BLaER1 (cell line): Measurements from ENCODE around the gene WT1.
"Not testable (repeated sequence)": the region's sequence is repeated elsewhere in the genome, so short reads cannot be mapped to it uniquely, and the experiment has no call there.

ENCODE experiments used
- H3K27ac ChIP-seq: shearing (Covaris generic); formaldehyde crosslinking; 2 replicates; pipeline ENCODE4 v1.8.1; 2022
- H3K27me3 ChIP-seq: shearing (Covaris generic); formaldehyde crosslinking; 2 replicates; pipeline ENCODE4 v1.8.1; 2022
- H3K36me3 ChIP-seq: shearing (Covaris generic); formaldehyde crosslinking; 2 replicates; pipeline ENCODE4 v1.8.1; 2022
- H3K4me1 ChIP-seq: shearing (Covaris generic); formaldehyde crosslinking; 2 replicates; pipeline ENCODE4 v1.8.1; 2022
- H3K4me2 ChIP-seq: shearing (Covaris generic); formaldehyde crosslinking; 2 replicates; pipeline ENCODE4 v1.8.1; 2022
- H3K4me3 ChIP-seq: shearing (Covaris generic); formaldehyde crosslinking; 2 replicates; pipeline ENCODE4 v1.8.1; 2022
- H3K9ac ChIP-seq: shearing (Covaris generic); formaldehyde crosslinking; 2 replicates; pipeline ENCODE4 v1.8.1; 2022
- H3K9me3 ChIP-seq: shearing (Covaris generic); formaldehyde crosslinking; 2 replicates; pipeline ENCODE4 v1.8.1; 2022
- H4K20me1 ChIP-seq: shearing (Covaris generic); formaldehyde crosslinking; 2 replicates; pipeline ENCODE4 v1.8.1; 2022
- Cebpa-rat ChIP-seq: shearing (Covaris generic); IDR thresholded peaks from 2 replicates; pipeline ENCODE4 v1.8.1; 2022

The WT1 gene

DNA sequence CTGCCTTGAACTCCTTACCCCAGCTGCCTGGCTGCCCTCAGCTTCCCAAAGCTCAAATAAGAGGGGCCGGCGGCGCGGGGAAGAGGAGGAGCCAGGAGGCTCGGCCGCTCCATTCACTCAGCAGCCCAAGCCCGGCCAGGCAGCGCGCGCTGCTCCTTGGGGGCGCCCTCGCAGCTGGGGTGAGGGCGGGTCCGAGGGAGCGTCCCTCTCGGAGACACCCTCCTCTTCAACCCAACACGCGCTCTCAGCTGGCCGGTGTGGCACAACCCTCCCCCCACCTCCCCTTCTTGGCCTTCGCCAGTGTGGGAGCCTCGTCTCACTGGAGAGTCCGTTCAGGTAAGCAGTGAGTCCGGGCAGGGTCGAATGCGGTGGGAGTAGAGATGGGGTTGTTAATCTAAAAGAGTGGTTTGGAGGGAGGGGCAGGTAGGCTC is at the start of gene WT1:
TSS of gene WT1 (minus strand) at position 29 of the 431 bp plus-strand sequence.
- no peak for TF ChIP-seq Cebpa-rat
- H3K9me3 ChIP-seq, result peaks cover 53% of the 10 kb centered on the region
- peak within 1 kb of the TSS; percentile 53 for H3K4me3 ChIP-seq
- peaks cover 53% of the 10 kb centered on the region for H3K4me1 ChIP-seq
- peak within 1 kb of the TSS; percentile 65 for H3K4me2 ChIP-seq
- peaks cover 100% of the 10 kb centered on the region for H3K27me3 ChIP-seq
- H4K20me1 ChIP-seq, result peaks cover 74% of the 10 kb centered on the region
- H3K36me3 ChIP-seq, result peaks cover 6% of the 10 kb centered on the region; the same call in 1 of the 2 replicates
- H3K9ac ChIP-seq, result no peak within 1 kb of the TSS
- H3K27ac ChIP-seq, result no peak within 1 kb of the TSS

DNA sequence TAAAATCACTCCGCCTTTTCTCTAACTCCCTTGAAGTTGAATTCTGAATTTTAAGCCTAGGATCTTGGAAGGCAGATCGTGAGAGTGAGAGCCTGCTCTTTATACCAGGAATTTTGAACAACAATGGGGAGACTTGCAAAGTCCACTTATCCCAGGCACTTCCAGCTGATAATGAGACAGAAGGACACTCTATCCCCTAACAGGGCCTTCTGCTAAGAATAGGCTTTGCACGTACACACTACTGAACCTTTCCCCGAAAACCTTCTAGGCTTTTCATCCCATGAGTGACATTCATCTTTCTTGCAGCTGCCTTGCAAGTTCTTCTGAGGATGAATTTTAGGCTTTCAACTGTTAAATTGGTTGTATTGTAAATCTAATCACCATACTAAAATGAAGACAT is 44.0 kb upstream of the WT1 start:
- H3K4me1 ChIP-seq, result no peaks in the 10 kb centered on the region
- H3K9ac ChIP-seq, result no peak overlapping the region
- H3K27ac ChIP-seq, result no peak overlapping the region
- TF ChIP-seq Cebpa-rat, result no peak
- H4K20me1 ChIP-seq, result no peaks in the 10 kb centered on the region
- no peaks in the 10 kb centered on the region for H3K9me3 ChIP-seq
- H3K27me3 ChIP-seq, result no peaks in the 10 kb centered on the region
- no peaks in the 10 kb centered on the region for H3K36me3 ChIP-seq
- H3K4me3 ChIP-seq, result no peak overlapping the region
- H3K4me2 ChIP-seq, result no peak overlapping the region

DNA sequence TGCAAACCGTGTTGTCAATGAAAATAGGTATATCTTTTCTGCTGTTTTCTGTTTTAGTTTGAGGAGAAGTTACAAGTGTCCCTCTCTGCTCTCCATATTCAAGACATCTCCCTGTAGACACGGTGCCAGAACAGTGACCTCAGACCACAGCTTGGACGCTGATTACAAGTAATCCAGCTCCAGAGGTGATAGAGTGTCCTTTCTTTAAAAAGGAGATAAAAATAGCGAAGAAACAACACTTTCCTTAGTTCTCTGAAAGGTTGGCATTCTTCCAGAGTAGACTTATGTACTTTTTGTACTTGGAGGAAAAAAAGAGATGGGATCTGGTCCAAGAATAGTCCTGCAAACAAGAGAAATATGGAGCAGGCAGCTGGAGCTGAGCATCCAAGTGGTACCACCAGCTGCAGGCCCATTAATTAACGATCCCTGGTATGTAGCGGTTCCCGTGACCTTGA is 43.0 kb upstream of the WT1 start:
- no peak for TF ChIP-seq Cebpa-rat
- Histone ChIP-seq H3K36me3 (no peaks in the 10 kb centered on the region), H3K27ac (no peak overlapping the region), H3K27me3 (no peaks in the 10 kb centered on the region), H4K20me1 (no peaks in the 10 kb centered on the region), H3K9me3 (no peaks in the 10 kb centered on the region), H3K4me2 (no peak overlapping the region), H3K4me3 (no peak overlapping the region), H3K4me1 (no peaks in the 10 kb centered on the region), H3K9ac (no peak overlapping the region)

DNA sequence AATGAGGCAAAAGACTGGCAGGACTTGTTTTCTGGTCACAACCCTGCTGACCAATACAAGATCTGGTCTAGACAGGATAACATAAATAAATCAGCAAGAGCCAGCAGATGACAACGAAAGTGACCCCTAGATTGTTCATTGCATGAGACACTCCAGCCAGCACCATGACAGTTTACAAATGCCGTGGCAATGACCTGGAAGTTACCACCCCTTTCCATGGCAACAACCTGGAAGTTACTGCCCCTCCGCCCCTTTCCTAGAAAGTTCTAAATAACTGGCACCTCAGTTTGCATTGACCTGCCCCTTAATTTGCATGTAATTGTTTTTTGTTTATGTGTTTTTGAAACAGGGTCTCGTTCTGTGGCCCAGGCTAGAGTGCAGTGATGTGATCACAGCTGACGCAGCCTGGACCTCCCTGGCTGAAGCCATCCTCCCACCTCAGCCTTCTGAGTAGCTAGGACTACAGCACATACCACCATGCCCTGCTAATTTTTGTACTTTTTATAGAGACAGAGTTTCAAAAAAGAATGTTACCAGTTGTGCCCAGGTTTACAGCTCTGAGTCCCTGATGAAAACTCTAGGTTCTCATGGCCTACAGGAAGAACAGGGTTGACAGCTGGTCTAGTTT is 38.1 kb upstream of the WT1 start:
- no peaks in the 10 kb centered on the region for H3K9me3 ChIP-seq
- no peak overlapping the region for H3K4me2 ChIP-seq
- no peaks in the 10 kb centered on the region for H3K4me1 ChIP-seq
- no peak for TF ChIP-seq Cebpa-rat
- H3K9ac ChIP-seq, result no peak overlapping the region
- no peak overlapping the region for H3K27ac ChIP-seq
- H3K27me3 ChIP-seq, result no peaks in the 10 kb centered on the region
- H3K36me3 ChIP-seq, result no peaks in the 10 kb centered on the region
- H3K4me3 ChIP-seq, result no peak overlapping the region
- H4K20me1 ChIP-seq, result no peaks in the 10 kb centered on the region

DNA sequence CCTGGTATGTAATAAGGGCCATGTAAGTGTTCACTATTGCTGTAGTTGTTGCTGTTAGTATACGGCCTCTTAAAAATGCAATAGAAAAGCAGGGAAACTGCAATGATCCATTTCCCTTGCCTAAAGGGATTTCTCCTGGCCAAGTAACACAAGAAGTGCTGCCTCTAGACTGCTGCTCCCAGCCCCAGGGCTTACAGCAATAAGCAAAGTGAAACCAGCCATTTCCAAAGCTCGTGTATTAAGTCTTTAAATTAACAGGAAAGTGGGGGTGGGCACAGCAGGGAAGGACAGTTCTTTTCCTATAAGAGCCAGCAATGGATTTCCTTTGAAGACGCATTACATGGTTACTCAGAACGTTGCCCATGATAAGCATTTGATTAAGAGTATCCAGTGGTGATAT is 36.9 kb upstream of the WT1 start:
- no peaks in the 10 kb centered on the region for H3K9me3 ChIP-seq
- H3K36me3 ChIP-seq, result no peaks in the 10 kb centered on the region
- no peak overlapping the region for H3K4me3 ChIP-seq
- no peak for TF ChIP-seq Cebpa-rat
- H3K4me2 ChIP-seq, result no peak overlapping the region
- H3K27ac ChIP-seq, result no peak overlapping the region
- no peaks in the 10 kb centered on the region for H3K4me1 ChIP-seq
- no peaks in the 10 kb centered on the region for H3K27me3 ChIP-seq
- no peaks in the 10 kb centered on the region for H4K20me1 ChIP-seq
- no peak overlapping the region for H3K9ac ChIP-seq

DNA sequence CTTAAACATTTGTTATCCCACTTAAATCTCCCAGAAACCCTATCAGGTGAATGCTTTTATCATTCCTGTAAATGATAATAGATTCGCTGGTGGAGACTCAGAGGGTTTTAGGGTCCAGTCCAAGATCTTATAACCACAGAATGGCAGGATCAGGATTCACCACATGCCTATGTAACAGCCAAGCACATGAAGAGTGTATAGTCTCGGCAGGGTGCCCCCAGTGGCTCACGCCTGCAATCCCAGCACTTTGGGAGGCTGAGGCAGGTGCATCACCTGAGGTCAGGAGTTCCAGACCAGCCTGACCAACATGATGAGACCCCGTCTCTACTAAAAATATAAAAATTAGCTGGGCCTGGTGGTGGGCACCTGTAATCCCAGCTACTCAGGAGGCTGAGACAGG is 36.2 kb upstream of the WT1 start:
- H3K9me3 ChIP-seq, H3K36me3 ChIP-seq, H3K9ac ChIP-seq, H3K4me2 ChIP-seq, H3K4me1 ChIP-seq, H3K27ac ChIP-seq, H4K20me1 ChIP-seq, H3K27me3 ChIP-seq, H3K4me3 ChIP-seq: not testable (repeated sequence)

DNA sequence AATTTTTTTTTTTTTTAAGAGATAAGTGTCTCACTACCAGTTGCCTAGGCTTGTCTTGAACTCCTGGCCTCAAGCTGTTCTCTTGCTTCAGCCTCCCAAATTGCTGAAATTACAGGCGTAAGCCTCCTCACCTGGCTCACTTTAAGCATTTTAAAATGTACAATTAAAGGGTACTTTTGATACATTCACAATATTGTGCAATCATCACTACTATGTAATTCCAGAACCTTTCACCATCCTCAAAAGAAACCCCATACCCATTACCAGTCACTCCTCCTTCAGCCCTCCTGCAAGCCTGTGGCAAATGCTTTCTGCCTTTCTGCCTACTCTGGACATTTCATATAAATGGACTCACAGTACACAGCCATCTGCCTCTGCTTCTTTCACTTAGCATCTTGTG is 34.5 kb upstream of the WT1 start:
- Histone ChIP-seq H3K4me1 (no peaks in the 10 kb centered on the region), H3K9ac (no peak overlapping the region), H3K27ac (no peak overlapping the region), H3K4me3 (no peak overlapping the region), H3K36me3 (no peaks in the 10 kb centered on the region), H3K4me2 (no peak overlapping the region), H4K20me1 (no peaks in the 10 kb centered on the region), H3K9me3 (no peaks in the 10 kb centered on the region), H3K27me3 (no peaks in the 10 kb centered on the region)
- TF ChIP-seq Cebpa-rat, result peak; percentile 52; the same call in 1 of the 2 replicates

DNA sequence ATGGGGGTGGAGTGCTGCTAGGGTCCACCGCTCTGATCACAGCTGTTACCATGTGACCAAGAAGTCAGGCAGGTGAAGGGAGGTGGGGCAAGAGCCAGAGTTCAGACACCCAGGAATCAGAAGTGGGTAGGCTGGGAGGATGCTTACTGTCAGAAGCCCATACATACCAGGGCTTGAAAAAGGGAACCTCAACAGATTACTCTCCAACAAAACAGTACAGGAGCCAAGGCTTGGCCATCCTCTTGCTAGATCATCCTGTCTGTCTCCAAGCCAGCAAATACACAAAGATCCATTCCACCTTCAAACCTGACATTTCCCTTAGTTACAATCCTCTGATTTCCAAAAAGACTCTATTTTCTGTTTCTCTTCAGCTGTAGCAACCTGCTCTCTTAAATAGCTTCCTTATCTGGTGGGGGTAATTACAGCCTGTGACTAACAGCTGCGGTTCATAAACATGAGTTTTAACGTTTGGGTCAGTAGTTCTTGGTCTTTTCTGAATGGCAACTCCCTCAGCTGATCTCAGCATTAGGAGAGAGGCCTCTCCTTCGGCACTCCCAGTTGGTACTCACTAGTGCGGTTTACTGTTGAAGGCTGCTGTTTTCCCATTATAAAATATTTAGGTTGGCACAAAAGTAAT is 31.1 kb upstream of the WT1 start:
- Histone ChIP-seq H3K4me1 (no peaks in the 10 kb centered on the region), H3K9me3 (no peaks in the 10 kb centered on the region), H3K36me3 (no peaks in the 10 kb centered on the region), H3K4me3 (no peak overlapping the region), H3K4me2 (no peak overlapping the region), H4K20me1 (no peaks in the 10 kb centered on the region), H3K27me3 (no peaks in the 10 kb centered on the region), H3K27ac (no peak overlapping the region), H3K9ac (no peak overlapping the region)
- no peak for TF ChIP-seq Cebpa-rat

DNA sequence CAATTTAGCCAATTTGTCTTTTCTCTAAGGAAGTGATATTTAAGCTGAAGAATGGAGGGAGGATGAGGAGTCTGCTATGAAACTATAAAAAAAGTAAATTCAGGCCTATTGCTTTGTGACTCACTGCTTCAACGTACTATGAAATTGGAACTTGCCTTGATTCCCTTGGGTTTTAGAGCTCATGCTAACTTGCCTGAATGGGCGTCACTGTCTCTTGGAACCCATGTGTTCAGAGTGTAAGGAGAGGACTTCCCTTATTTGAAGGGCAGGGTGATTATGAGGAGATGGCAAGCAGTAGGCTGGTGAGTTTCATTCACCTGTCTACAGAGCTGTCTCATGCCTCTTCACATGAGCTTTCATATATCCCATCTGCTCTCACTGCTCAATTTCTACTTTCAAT is 28.7 kb upstream of the WT1 start:
- Histone ChIP-seq H3K27me3 (no peaks in the 10 kb centered on the region), H3K9me3 (no peaks in the 10 kb centered on the region), H4K20me1 (no peaks in the 10 kb centered on the region), H3K27ac (no peak overlapping the region), H3K9ac (no peak overlapping the region), H3K4me3 (no peak overlapping the region), H3K4me2 (no peak overlapping the region), H3K4me1 (no peaks in the 10 kb centered on the region), H3K36me3 (no peaks in the 10 kb centered on the region)
- no peak for TF ChIP-seq Cebpa-rat

DNA sequence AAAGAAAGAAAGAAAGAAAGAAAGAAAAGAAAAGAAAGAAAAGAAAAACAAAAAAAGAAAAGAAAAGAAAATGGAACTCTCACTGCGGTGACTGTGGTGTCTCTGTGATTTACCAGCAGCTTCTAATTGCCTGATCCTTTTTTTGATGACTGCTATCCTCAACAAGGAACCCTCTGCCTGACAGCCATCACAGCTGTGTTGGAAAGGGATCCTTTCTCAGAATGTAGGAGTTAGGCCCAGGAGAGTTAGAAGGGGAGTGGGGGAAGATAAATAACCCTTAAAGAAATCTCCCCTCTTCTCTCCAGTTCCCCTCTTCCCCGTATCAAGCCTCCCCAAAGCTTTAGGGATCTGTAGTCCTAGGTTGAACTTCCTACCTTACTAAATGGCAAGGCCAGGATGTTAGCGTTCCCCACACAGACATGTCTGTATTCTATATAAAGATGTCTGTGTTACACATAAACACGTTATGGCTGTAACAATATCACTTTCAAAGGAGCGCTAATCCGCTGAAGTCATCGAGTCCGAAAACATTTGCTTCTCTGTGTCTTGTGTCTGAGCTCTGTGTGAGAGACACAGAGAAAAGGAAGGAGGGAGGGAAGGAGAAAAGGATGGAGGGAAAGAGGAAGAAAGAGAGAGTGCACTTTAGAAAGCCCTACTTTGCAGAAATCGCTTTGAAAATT is 26.8 kb upstream of the WT1 start:
- Histone ChIP-seq H3K9ac (no peak overlapping the region), H3K27ac (no peak overlapping the region)

More for the DNA sequence above, 26.8 kb upstream of the WT1 start:
- H3K27me3 ChIP-seq, result no peaks in the 10 kb centered on the region
- H3K4me1 ChIP-seq, result no peaks in the 10 kb centered on the region
- H4K20me1 ChIP-seq, result no peaks in the 10 kb centered on the region
- H3K4me3 ChIP-seq, result no peak overlapping the region
- H3K4me2 ChIP-seq, result no peak overlapping the region
- no peaks in the 10 kb centered on the region for H3K36me3 ChIP-seq
- no peak for TF ChIP-seq Cebpa-rat
- no peaks in the 10 kb centered on the region for H3K9me3 ChIP-seq
